ENCODE results near the gene EDIL3.
"Not testable (repeated sequence)": the region's sequence is repeated elsewhere in the genome, so short reads cannot be mapped to it uniquely, and the experiment has no call there.

EDIL3 gene

GRCh38 chr5:84168841-84169240 lies 215.8 kb downstream of the EDIL3 start:
- no peak for DNase-seq (ENCODE audit: low spot score)

GRCh38 chr5:84163671-84164070 lies 221.0 kb downstream of the EDIL3 start:
- no peak for DNase-seq (ENCODE audit: low spot score)

- DNase-seq (ENCODE audit: low spot score) = no peak
These were observed 222.0 kb downstream of the EDIL3 start for GRCh38 chr5:84162695-84163094.

DNA sequence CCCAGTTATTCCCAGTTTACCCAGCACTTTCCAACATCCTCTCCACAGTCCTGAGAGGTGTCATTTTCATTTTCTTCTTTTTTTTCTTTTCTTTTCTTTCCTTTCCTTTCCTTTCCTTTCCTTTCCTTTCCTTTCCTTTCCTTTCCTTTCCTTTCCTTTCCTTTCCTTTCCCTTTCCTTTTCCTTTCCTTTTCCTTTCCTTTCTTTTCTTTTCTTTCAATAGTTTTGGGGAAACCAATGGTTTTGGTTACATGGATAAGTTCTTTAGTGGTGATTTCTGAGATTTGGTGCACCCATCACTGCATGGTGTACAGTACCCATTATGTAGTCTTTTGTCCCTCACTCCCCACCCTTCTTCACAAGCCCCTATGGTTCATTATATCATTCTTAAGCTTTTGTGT lies 224.0 kb downstream of the EDIL3 start:
- DNase-seq (ENCODE audit: low spot score) = not testable (repeated sequence)

DNA sequence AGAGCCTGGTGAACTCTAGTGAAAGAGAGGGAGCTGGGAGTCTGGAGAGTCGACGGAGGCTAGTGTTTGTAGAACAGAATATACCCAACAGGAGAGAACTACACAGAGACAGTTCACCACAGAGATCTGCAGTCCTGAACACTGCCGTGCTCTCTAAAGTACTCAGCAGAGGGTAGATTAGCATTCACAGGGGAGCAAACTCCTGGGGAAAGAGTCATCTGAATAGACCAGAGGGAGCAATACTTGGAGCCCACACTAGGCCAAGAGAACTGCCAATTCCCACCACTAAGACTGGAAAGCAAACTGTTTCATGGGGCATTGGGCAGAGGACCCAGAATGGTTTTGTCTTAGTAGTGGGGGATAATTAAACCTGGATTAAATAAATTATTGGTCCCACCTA lies 235.6 kb downstream of the EDIL3 start:
- no peak for DNase-seq (ENCODE audit: low spot score)

DNA sequence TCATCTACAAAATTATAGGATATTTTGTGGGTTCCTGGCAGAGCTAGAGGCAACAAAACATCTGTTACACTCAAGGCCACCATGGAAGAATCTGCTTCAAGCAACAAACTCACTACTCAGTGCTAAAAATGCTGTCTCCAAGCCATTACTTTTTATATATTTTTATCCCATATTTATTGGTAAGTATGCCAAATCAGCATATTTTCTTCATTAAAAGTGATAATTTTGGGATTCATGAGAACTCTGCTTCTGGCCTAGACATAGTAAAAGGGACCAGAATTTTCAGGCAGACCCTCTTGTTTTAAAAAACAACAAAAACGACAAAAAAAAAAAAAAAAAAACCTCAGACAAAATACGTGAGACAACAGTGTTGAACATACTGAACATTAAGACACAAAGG lies 236.0 kb downstream of the EDIL3 start:
- no peak for DNase-seq (ENCODE audit: low spot score)

GRCh38 chr5:84137541-84137940 lies 247.1 kb downstream of the EDIL3 start:
- no peak for DNase-seq (ENCODE audit: low spot score)

GRCh38 chr5:84131372-84131771 lies 253.3 kb downstream of the EDIL3 start:
- no peak for DNase-seq (ENCODE audit: low spot score)

DNA sequence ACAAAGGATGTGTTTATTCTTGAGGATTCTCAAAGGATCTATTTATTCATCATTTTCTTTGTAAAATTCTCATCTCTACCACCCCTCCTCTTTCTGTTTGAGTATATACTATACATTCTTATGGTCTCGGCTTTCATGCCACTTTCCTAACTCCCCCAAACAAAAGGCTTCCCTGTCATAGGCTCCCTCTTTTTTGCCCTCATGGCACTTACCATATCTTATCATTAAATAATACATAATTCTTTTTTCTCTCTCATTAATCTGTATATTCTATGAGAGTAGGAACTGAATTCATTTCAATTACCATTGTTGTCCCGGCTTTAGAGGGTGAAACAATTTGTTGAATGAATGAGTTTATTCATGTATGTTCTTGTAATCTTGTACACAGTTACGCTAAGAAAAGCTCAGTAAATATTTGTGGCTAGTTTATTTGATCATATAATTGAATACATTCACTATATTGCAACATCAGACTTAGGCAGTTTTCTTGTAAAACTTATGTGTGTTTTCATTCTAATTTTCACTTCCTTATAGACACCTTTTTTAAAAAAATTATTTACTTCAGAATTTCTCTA lies 254.6 kb downstream of the EDIL3 start:
- DNase-seq (ENCODE audit: low spot score) = no peak

GRCh38 chr5:84125216-84125615 lies 259.5 kb downstream of the EDIL3 start:
- DNase-seq (ENCODE audit: low spot score) = peak; percentile 73

DNA sequence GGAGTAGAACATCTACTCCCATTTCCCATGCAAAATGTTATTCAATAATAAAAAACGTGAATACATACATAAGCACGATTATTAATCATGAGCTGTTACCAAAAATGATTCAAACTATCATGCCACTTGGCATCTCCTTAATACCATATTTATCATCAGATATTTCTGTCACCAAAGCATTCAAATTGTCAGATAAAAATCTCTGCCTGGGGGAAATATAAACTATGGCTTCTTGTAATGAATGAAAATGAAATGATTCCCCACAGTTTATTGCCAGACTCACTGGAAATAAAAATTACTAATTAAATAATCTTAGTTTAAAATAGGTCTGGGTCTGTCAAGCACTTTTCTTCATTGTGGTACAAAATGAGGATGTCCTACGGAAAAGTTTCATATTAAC lies 265.4 kb downstream of the EDIL3 start:
- no peak for DNase-seq (ENCODE audit: low spot score)

GRCh38 chr5:84118551-84118950 lies 266.1 kb downstream of the EDIL3 start:
- no peak for DNase-seq (ENCODE audit: low spot score)

DNA sequence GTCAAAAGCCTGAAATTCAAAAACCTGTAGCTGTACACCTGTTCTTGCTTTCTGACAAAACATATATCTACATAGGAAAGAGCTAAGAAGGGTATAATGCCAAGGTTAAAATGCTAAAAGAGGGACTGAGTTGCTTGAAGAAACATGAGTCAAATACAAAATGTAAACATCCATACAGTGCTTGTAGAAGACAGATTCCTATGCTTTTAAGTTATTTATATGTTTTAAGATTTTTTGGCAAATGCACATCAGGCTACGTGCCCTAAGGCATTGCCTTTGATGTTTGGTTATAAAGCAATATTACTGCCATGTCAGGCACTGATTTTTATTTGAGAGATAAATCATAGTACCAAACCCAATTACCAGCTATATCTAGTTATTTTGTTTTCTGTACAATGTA lies 269.0 kb downstream of the EDIL3 start:
- DNase-seq (ENCODE audit: low spot score) = no peak

GRCh38 chr5:84113246-84114105 lies 271.2 kb downstream of the EDIL3 start:
- no peak for DNase-seq (ENCODE audit: low spot score)

GRCh38 chr5:84092738-84093137 lies 291.9 kb downstream of the EDIL3 start:
- DNase-seq (ENCODE audit: low spot score) = no peak

DNA sequence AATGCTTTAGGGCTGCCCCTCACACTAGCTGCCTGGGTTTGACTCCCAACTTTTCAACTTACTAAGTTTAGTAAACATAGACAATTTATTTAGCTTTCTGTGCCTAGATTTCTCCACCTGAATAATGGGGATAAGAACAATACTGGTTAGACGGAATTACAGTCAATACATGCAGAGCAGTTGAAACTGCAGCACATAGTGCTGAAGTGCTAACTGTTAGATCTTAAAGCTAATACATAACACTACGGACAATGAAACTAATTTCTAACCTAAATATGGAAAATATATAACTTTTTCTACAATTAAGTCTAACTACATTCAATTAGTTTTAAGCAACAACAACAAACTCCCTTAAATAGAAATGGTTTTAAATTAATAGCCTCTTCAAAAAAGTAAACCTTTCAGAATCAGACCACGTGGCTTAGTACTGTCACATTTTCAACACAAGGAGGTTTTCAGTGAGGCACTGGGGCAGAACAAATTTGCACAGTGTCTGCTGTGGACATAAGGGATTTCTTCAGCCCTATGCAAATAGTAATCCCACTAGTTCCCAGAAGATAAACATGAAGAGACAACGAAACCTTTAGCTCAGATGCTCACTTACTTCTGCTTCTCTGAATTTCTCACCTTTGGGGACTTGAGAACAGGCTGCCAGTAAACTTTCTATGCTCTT lies 293.4 kb downstream of the EDIL3 start:
- no peak for DNase-seq (ENCODE audit: low spot score)

GRCh38 chr5:84088996-84089395 lies 295.7 kb downstream of the EDIL3 start:
- DNase-seq (ENCODE audit: low spot score) = no peak

DNA sequence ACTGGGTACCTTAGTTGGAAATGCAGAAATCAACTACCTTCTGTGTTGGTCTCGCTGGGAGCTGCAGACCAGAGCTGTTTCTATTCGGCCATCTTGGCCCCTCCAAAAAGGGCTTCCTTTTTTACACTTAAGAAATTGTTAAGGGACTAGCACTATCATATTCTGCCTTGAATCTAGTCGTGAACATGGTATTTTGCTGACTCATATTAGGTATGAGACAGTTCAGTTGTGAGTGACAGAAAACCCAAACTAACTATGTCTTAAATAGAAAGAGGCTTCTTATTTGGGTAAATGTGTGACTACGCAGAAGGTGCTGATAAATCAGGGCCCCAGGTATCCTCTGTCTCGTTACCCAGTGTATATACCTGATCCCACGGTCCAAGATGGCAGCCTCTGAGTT lies 298.2 kb downstream of the EDIL3 start:
- DNase-seq (ENCODE audit: low spot score) = no peak

DNA sequence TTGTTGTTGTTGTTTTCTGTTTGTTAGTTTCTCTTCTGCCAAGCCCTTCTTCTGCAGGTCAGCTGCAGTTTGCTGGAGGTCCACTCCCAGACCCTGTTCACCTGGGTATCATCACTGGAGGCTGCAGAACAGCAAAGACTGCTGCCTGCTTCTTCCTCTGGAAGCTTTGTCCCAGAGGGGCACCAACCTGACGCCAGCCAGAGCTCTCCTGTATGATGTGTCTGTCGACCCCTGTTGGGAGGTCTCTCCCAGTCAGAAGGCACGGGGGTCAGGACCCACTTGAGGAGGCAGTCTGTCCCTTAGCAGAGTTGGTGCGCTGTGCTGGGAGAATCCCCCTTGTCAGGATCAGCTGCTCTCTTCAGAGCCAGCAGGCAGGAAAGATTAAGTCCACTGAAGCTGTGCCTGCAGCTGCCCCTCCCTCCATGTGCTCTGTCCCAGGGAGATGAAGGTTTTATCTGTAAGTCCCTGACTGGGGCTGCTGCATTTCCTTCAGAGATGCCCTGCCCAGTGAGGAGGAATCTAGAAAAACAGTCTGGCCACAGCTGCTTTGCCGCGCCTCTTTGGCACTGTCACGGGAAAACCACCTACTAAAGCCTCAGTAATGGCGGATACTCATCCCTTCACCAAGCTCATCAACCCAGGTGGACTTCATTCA lies 299.2 kb downstream of the EDIL3 start:
- DNase-seq (ENCODE audit: low spot score) = no peak

GRCh38 chr5:84080908-84081307 lies 303.8 kb downstream of the EDIL3 start:
- DNase-seq (ENCODE audit: low spot score) = no peak

DNA sequence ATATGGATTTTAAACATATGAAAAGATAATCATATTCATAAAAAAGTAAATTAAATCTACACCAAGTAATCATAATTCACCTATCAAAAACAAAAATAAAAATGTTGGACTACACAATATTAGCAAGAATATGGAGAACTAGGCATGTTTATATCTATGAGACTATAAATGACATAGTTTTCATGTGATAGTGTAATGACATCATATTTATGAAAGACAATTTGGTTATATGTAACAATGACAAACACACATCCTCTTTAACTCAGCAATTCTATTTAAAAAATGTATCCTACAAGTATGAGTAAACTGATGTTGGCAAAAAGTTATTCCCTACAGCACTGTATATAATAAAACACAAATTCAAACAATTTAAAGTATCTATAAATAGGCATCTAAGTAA lies 312.3 kb downstream of the EDIL3 start:
- no peak for DNase-seq (ENCODE audit: low spot score)

GRCh38 chr5:84069608-84070179 lies 315.0 kb downstream of the EDIL3 start:
- no peak for DNase-seq (ENCODE audit: low spot score)

All from kidney capillary endothelial cell (primary cell).